GM18498 (cell line): ENCODE measurements around the gene PYGL.
"Not testable (repeated sequence)": the region's sequence is repeated elsewhere in the genome, so short reads cannot be mapped to it uniquely, and the experiment has no call there.

Experiments
- ATAC-seq: cut with Tn5 transposase; IDR thresholded peaks from one replicate; pipeline ENCODE4 v1.9.1; 2021; ENCODE audit warnings: mild to moderate bottlenecking, moderate library complexity; ENCODE audit not compliant: unreplicated experiment

PYGL gene

GRCh38 chr14:50929506-50929905 lies 14.8 kb downstream of the PYGL start:
- ATAC-seq: no peak

- ATAC-seq: no peak
These were observed 16.2 kb downstream of the PYGL start for GRCh38 chr14:50928002-50928635.

GRCh38 chr14:50926851-50927386 lies 17.4 kb downstream of the PYGL start:
- no peak for ATAC-seq

GRCh38 chr14:50924843-50925242 lies 19.4 kb downstream of the PYGL start:
- ATAC-seq: no peak

GRCh38 chr14:50924236-50924635 lies 20.0 kb downstream of the PYGL start:
- ATAC-seq: no peak

GRCh38 chr14:50922803-50923202 lies 21.5 kb downstream of the PYGL start:
- no peak for ATAC-seq

GRCh38 chr14:50920482-50921230 lies 23.6 kb downstream of the PYGL start:
- no peak for ATAC-seq

- not testable (repeated sequence) for ATAC-seq
These were observed 24.8 kb downstream of the PYGL start for GRCh38 chr14:50919524-50919923.

GRCh38 chr14:50917449-50917848 lies 26.8 kb downstream of the PYGL start:
- ATAC-seq: no peak

- no peak for ATAC-seq
These were observed 33.5 kb downstream of the PYGL start for GRCh38 chr14:50910495-50911420.

GRCh38 chr14:50906326-50907065 lies 37.8 kb downstream of the PYGL start:
- no peak for ATAC-seq

- ATAC-seq: no peak
These were observed 39.6 kb downstream of the PYGL start for GRCh38 chr14:50904719-50905118.

- ATAC-seq: no peak
These were observed 42.9 kb downstream of the PYGL start for GRCh38 chr14:50901361-50901760.

GRCh38 chr14:50897658-50898175 lies 46.6 kb downstream of the PYGL start:
- ATAC-seq: no peak

- not testable (repeated sequence) for ATAC-seq
These were observed 47.3 kb downstream of the PYGL start for GRCh38 chr14:50897005-50897404.

GRCh38 chr14:50896421-50896820 lies 47.9 kb downstream of the PYGL start:
- ATAC-seq: not testable (repeated sequence)

- no peak for ATAC-seq
These were observed 52.0 kb downstream of the PYGL start for GRCh38 chr14:50892255-50892654.

- no peak for ATAC-seq
These were observed 56.8 kb downstream of the PYGL start for GRCh38 chr14:50887476-50887875.

GRCh38 chr14:50883827-50884197 lies 60.5 kb downstream of the PYGL start:
- ATAC-seq: no peak
